HG03558 (cell line): ENCODE data around the gene RIPOR2.
"Not testable (repeated sequence)": the region's sequence is repeated elsewhere in the genome, so short reads cannot be mapped to it uniquely, and the experiment has no call there.

Experiments
- ATAC-seq: cut with Tn5 transposase; IDR thresholded peaks from one replicate; pipeline ENCODE4 v1.9.1; 2021; ENCODE audit warnings: moderate number of reproducible peaks; ENCODE audit not compliant: unreplicated experiment; ENCODE audit errors: extremely low read depth

The RIPOR2 gene

GRCh38 chr6:24778878-24779277 lies 156.9 kb downstream of the RIPOR2 start:
- no peak for ATAC-seq

- ATAC-seq: no peak
Observed at GRCh38 chr6:24778121-24778520, 157.6 kb downstream of the RIPOR2 start.

- no peak for ATAC-seq
Observed at GRCh38 chr6:24777227-24777626, 158.5 kb downstream of the RIPOR2 start.

GRCh38 chr6:24775520-24776058 lies 160.2 kb downstream of the RIPOR2 start:
- no peak for ATAC-seq

GRCh38 chr6:24774696-24775519 lies 160.9 kb downstream of the RIPOR2 start, which contains the start of gene GMNN:
Gene GMNN, plus strand, starts transcription at chr6:24774937. Its CDS starts 2,310 bp downstream, at chr6:24777247.
- peak; percentile 79 for ATAC-seq

- no peak for ATAC-seq
Observed at GRCh38 chr6:24768361-24768760, 167.4 kb downstream of the RIPOR2 start.

GRCh38 chr6:24766680-24767462 lies 168.9 kb downstream of the RIPOR2 start:
- peak; percentile 59 for ATAC-seq

GRCh38 chr6:24765968-24766367 lies 169.8 kb downstream of the RIPOR2 start:
- not testable (repeated sequence) for ATAC-seq

- ATAC-seq: not testable (repeated sequence)
Observed at GRCh38 chr6:24764833-24765828, 170.6 kb downstream of the RIPOR2 start.

- no peak for ATAC-seq
Observed at GRCh38 chr6:24763578-24763977, 172.2 kb downstream of the RIPOR2 start.

- ATAC-seq: no peak
Observed at GRCh38 chr6:24761851-24762250, 173.9 kb downstream of the RIPOR2 start.

GRCh38 chr6:24761193-24761835 lies 174.4 kb downstream of the RIPOR2 start:
- no peak for ATAC-seq

GRCh38 chr6:24760210-24760609 lies 175.6 kb downstream of the RIPOR2 start:
- no peak for ATAC-seq

GRCh38 chr6:24759718-24760117 lies 176.0 kb downstream of the RIPOR2 start:
- ATAC-seq: no peak

GRCh38 chr6:24757611-24758010 lies 178.1 kb downstream of the RIPOR2 start:
- no peak for ATAC-seq

- ATAC-seq: no peak
Observed at GRCh38 chr6:24755279-24755678, 180.5 kb downstream of the RIPOR2 start.

- ATAC-seq: not testable (repeated sequence)
Observed at GRCh38 chr6:24754378-24754777, 181.4 kb downstream of the RIPOR2 start.
